Stimulated activated CD4-positive, alpha-beta T cell treated with anti-CD3 and anti-CD28 coated beads, Interleukin-1b, Interleukin-23, amount 100 ng/mL, for 4 hours (primary cell): ENCODE results near the gene RHBDD2.
A peak's percentile ranks its signal among the peaks of the same experiment; 100 is the strongest.
"Not testable (repeated sequence)": the region's sequence is repeated elsewhere in the genome, so short reads cannot be mapped to it uniquely, and the experiment has no call there.

Experiments used
- DNase-seq, 2 donors: peaks; one replicate each; pipeline ENCODE4 v3.0.0-alpha.2; 2020; ENCODE audit warnings: low read depth in 2 of 2

The RHBDD2 gene

DNA sequence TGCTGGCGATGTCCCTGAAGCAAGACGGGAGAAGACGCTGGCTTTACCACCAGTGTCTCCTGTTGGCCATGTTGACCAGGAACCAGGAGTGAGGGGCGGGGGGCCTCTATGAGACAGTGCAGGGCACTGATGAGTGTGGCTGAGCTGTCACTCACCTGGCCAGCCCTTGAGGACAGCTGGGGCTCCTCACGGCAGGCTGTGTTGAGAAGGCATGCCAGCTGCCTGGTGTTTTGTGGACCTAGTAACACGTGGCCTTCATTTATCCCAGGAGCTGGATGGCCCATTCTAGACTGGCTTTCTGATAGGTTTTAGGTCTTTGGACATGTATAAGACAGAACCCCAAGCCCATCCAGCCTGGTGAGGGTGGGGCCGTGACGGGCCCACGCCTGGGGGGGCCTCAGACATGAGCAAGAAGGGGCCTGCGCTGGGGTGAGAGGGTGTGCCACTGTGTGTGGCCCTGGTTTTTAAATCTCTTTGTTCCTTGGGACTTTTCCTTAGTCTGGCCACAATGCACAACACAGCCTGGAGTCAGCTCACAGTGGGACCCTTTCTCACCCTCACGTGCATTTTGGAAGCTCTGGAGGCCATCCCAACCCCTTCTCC, 10.5 kb downstream of the RHBDD2 start:
- DNase-seq, result no peak

DNA sequence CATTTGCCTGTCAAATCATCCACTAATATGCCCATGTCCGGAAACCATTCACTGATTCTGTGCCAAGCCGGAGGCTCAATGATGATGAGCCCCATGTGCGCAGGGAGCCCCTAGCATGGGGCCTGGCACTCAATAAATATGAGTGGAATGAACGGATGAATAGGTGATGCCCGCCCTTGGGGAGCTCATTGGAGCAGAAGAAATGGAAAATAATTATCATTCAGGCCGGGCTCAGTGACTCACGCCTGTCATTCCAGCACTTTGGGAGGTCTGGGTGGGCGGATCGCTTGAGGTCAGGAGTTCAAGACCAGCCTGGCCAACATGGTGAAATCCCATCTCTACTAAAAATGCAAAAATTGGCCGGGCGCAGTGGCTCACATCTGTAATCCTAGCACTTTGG, 11.0 kb downstream of the RHBDD2 start:
- DNase-seq, result no peak

DNA sequence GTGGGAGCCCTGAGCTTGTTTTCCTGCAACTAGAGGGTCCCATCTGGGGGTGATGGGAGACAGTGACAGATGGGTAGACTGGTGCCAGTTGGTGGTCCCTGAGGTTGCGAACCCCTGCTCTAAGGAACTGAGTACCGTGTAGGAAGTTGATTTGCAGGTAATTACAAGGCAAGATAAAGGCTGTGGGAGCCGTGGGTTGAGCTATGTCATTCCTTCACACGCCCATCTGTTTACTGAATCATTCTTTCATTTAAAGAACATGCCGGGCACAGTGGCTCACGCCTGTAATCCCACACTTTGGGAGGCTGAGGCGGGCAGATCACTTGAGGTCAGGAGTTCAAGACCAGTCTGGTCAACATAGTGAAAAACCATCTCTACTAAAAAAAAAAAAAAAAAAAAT, 12.4 kb downstream of the RHBDD2 start:
- not testable (repeated sequence) for DNase-seq

DNA sequence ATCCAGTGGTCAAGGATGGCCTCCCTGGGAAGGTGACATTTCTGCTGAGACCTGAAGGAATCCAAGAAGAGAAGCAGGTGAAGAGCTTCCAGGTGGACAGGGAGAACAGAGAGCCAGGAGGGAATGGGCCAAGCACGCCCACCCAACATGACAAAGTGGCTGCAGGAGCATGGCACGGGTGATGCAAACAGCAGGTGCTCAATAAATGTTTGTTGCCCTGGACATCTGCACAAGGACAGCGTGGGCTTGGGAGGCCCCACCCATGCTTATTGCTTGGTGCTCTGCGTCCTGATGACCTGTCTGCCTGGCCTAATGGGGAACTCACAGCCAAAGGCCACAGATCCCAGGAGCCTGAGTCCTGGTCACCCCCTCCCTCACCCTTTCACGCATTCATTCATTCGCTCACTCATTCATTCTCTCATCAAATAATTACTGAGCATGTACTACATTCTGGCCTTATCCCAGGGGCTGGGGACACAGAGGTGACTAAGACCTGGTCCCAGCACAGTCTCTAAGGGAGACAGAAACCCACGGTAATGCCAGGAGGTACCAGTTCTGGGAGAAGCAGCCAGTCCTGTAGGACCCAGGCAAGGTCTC, 13.1 kb downstream of the RHBDD2 start:
- no peak for DNase-seq

DNA sequence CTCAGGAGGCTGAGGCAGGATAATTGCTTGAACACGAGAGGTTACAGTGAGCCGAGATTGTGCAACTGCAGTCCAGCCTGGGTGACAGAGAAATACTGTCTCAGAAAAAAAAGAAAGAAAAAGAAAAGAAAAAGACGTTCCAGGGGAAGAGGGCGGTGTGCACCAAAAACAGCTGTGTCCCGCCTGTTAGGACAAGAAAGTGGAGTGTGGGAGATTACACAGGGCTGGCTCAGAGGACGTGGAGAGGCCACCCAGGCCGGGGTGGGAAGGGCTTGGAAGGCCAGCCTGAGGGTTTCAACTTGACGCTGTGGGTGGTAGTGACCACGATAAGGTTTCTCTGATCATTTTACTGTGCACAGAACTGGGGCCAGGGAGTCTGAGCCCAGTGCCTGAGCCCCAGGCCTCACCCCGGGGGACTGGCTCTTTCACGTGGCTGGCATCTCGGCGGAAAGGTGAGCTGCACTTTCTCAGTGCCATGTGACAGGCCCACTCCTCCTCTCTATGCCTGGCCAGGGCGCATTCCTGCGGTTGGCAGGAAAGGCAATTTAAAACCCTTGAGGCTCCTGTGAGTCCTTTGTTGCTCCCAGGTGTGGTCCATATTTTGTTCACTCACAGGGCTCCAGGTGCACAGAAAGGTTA, 13.9 kb downstream of the RHBDD2 start:
- DNase-seq, result no peak

DNA sequence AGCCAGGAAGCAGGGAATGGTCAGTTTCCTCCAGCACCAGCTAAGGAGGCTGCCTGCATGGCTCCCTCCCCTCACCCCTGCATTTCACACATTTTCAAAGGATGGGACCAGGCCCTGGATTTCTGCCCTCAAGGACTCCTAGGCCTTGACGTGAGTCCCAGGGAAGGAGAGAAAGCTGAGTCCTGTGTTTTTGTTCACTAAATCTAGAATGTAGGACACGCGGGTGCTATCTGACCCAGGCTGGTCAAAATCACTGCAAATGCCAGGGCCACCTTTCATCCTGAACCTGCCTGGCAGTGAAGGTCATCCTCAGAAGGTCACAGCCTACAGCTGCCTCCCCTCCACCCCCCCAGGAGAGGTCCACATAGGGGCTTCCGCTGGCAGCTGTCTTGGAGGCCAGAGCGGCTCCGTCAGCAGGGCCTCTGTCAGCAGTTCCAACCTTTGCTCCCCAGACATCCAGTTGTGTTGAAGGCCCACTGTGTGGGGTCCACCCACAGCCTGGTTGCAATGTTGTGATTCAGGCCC, 18.0 kb downstream of the RHBDD2 start:
- no peak for DNase-seq

DNA sequence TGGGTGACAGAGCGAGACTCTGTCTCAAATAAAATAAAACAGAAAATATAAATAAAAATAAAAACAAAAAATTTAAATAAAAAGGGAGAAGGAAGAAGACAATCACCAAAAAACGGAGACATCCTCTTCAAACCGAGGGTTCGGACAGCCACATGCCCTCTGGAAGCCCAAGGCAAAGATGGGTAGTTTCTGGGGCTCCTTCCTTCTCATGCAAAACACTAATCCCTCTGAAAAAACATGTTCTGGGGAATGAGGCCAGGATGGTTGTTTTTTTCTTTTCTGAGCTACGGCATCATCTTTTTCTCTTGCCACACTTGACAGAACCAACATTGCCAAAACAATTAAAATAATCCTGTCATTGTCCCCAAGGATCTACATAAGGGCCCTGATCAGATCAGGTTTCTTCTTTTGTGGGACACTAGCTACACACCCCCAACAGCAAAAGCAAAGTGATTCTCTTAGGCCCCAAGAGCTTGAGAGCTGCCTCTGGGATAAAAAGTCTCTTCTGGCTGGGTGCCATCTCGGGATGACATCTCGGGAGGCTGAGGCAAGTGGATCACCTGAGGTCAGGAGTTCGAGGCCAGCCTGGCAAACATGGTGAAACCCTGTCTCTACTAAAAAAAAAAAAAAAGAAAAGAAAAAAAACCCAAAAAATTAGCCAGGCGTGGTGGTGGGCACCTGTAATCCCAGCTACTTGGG, 21.9 kb downstream of the RHBDD2 start:
- no peak for DNase-seq

DNA sequence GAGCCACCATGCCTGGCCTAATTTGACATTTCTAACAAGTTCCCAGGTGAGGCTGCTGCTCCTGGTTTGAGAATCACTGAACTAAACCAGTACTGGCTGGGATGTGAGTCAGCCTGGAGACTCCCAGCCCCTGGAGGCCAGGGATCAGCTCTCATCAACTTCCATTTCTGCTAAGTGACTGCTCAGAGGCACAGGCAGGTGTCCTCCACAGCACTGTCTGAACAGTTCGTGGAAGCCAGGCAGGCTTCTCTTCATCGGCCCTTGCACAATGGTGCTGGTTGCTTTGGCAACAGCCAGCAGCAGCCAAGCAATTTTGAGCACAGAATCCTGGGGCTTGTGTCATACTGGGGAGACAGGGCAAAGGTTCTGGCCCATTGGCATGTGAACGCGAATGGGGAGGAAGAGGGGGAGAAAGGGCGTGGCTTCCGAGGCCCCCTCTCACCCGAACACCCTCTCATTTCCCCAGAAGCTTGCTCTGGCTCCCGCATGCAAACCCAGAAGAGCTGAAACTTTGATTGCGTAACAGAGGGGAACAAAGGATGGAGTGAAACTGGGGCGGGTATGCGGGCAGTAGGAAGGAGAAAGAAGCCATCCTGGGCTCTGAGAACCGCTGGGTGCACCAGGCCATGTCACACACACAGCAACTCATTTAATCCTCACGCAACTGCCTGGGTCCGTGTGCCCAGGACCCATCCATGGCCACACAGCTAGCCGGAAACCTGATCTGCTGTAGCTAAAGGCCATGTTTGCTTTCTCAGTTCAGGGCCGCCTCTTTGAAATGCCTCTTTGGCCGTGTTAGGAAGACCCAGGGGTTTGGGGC, 27.2 kb downstream of the RHBDD2 start:
- no peak for DNase-seq

DNA sequence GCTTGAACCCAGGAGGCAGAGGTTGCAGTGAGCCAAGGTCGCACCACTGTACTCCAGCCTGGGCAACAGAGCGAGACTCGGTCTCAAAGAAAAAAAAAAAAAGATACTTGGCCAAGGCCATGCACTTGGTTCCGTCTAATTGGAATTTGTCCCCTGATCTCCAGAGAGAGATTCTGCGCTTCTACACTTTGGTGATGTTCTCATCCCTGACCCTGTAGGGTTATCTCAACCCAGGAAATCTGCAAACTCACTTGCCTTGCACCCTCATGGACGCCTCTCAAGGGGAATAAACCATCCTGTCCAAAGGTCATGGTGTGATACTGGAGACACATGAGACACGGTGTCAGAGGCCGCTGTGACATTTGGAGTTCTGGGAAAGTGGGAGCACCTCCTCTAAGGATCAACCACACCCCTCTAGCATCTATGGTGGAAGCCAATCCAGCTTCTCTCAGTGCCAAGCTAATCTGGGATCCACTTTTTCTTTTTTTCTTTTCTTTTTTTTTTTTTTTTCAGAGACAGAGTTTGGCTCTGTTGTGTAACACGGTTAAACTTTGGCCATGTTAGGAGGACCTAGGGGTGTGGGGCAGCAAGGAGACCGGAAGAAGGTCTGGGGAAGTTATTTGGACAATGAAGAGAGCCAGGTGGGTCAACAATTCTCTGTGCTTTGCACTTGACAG, 28.3 kb downstream of the RHBDD2 start:
- DNase-seq, result no peak

DNA sequence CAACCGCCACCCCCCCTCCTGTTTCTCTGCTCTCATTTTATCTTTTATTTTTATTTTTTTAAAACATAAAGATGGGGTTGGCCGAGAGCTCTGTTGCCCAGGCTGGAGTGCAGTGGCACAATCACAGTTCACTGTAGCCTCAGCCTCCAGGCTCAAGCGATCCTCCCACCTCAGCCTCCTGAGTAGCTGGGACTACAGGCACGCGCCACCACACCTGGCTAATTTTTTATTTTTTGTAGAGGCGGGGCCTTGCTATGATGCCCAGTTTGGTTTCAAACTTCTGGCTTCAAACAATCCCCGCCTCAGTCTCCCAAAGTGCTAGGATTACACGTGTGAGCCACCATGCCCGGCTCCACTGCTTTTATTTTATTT, 28.8 kb downstream of the RHBDD2 start:
- DNase-seq, result not testable (repeated sequence)

DNA sequence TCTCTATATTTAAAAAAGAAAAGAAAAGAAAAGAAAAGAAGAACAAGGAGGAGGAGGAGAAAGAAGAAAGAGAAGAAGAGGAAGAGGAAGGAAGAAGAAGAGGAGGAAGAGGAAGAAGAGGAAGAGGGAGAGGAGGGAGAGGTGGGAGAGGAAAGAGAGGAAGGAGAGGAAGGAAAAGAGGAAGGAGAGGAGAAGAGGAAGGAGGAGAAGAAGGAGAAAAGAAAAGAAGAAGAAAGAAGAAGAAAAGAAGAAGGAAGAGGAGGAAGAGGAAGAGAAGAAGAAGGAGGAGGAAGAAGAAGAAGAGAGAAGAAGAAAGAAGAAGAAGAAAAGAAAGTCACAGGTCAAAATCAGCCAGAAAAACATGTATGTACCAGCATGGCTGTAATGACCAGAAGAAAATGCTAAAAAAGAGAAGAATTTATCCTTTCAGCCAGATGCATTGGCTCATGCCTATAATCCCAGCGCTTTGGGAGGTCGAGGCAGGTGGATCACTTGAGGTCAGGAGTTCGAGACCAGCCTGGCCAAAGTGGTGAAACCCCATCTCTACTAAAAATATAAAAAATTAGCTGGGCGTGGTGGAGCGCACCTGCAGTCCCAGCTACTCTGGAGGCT, 30.8 kb downstream of the RHBDD2 start:
- DNase-seq, result no peak

DNA sequence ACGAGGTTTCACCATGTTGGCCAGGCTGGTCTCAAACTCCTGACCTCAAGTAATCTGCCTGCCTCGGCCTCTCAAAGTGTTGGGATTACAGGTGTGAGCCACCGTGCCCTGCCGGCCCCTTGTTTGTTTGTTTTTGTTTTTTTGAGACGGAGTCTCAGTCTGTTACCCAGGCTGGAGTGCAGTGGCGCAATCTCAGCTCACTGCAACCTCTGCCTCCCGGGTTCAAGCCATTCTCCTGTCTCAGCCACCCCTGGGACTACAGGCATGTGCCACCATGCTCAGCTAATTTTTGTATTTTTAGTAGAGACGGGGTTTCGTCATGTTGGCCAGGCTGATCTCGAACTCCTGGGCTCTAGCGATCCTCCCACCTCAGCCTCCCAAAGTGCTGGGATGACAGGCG, 32.4 kb downstream of the RHBDD2 start:
- not testable (repeated sequence) for DNase-seq

DNA sequence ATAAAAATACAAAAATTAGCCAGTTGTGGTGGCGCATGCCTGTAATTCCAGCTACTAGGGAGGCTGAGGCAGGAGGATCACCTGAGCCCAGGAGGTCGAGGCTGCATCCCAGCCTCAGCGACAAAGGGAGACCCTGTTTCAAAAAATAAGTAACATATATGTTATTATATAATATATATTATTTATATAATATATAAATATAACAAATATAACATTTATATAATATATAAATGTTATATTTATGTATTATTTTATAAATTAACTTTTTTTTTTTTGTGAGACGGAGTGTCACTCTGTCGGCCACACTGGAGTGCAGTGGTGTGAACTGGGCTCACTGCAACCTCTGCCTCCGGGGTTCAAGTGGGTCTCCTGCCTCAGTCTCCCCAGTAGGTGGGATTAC, 34.6 kb downstream of the RHBDD2 start:
- no peak for DNase-seq

DNA sequence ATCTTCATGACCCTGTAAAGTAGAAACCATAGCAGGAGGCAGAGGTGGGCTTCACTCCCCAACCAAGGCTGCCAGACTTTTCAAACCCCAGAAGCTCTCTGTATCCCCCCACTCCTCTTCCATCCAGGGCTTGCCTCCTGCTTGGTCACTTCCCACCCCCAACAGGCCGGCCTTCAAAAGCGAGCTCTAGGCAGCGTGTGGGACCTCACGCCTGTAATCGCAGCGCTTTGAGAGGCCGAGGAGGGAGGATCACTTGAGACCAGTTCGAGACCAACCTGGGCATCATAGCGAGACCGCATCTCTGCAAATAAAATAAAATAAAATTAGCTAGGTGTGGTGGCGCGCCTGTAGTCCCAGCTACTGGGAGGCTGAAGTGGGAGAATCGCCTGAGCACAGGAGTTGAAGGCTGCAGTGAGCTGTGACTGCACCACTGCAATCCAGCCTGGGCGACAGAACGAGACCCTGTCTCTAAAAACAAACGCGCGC, 35.4 kb downstream of the RHBDD2 start:
- no peak for DNase-seq

DNA sequence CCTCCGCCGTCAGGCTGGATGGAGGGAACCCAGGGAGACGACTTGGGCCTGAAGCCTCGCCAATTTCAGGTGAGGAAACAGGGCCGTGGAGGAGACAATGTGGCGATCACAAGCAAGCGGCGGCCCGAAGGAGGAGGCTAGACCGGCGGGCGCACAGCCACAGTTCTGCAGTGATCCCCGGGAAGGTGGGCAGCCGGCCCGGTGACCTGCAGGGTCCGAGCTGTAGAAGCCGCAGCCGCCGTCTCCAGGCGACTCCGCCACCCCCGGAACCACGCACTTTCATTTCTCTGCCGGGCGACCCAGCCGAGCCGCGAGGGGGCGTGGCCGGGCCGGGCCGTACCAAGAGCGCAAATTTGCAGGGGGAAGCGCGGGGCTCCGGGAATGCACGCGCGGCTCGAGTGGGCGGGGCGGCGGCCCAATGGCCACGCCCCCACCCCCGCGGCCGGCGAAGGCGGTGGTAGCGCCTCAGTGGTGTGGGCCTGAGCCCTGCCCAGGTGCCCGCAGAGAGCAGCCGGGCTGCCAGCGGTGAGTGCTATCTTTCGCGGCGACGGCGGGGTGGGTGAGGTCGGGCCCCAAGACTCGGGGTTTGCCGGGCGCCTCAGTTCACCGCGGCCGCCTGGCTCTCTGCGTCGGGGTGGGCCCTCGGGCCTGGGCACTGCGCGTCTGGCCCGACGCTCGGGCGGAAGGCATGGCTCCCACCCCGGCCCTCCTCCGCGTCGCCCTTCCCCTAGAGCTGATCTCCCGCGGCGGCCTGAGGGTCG, 36.0 kb downstream of the RHBDD2 start, which contains the start of gene POR:
Gene POR, plus strand, starts transcription at position 501 of the 761 bp plus-strand sequence. CDS start 38,847 bp downstream, outside the sequence.
- peak; percentile 96 to 97 for DNase-seq

DNA sequence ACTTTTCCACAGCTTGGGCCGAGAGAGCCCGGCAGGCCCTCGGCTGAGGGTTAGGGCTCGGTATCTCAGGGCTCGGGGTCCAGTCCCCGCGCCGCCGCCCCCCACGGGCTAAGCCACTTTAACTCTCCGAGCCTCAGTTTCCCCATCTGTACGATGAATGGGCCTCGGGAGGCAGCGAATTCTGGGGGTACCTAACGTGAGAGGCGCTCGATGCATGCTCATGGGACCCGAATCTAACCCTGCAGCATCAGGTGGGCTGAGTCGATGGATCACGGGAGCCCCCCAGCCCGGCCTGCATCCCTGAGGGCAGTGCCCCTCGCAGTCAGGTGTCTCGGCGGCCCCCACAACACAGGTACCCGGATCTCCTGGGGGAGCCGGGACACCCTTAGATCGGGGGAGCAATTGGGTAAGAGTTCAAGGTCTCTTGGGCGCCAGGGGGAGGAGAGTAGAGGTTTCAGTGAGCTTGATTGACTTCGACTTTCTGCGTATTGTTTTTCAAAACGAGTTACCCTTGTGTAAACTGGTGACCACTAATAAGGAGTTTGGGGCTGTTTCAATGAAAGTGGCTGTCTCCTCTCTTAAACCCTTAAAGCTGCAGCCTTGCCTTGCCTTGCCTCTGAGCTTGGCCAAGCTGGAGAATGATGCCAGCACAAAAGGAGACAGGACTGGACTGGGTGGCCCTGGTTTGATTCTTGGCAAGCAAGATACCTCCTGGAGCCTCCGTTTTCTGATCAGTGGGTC, 36.8 kb downstream of the RHBDD2 start:
- DNase-seq, result peak in 1 of 2 donors; percentile 8

DNA sequence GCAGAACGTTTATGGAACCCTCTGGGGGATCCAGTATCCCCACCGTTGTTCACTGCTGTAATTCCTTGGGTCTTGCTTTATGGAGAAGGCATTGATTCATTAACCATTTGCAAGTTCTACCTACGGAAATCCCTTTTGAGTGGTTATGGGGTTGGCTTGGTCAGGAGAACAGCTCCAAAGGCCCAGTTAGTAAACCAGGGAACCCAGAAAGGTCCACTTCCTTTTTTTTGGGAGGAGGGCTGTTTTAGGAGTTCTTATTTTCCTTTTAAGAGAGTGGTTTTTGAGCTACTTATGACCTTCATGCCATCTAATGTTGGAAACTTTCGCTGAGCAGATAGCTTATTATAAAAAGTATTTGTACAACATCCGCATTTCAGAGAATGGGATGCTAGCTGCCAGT, 37.4 kb downstream of the RHBDD2 start:
- DNase-seq, result no peak

DNA sequence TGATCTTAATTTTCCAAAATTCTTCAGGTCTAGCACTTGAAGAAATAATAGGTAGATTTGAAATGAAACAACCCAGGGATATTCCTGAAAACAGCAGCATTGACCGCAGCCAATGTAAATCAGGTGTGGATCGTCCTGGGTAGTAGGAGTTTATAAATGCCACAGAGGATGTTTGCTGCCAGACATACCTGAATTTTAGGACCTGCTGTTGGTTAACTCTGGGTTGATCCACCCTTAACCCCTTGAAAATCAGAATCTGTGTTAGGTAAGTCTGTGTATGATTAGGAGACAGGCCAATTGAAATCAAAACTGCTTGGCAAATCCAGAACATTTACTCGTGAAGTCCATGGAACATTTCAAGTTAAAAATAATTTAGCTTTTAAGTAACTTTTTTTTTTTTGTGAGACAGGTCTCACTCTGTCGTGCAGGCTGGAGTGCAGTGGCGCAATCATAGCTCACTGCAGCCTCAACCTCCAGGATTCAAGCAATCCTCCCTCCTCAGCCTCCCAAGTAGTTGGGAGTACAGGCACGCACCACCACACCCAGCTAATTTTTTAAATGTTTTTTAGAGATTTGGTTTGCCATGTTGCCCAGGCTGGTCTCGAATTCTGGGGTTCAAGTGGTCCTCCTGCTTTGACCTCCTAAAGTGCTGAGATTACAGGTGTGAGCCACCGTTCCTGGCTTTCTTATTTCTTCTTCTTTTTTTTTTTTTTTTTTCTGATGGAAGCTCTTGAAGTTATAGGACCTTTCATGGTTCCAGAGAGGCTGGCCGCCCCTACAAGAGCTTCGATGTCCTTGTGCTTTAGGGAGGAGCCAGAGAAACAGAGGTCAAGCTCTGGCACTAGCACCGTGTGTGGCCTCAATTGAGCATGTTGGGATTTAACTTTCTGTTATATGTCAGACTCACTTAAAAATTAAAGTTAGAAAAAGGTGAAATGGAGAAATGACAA, 38.1 kb downstream of the RHBDD2 start:
- DNase-seq, result no peak
